GM18951 (cell line): ENCODE results near the gene SUSD3.
A peak's percentile ranks its signal among the peaks of the same experiment; 100 is the strongest.
"Not testable (repeated sequence)": the region's sequence is repeated elsewhere in the genome, so short reads cannot be mapped to it uniquely, and the experiment has no call there.

ENCODE experiments used
- POLR2A ChIP-seq: IDR thresholded peaks from 4 replicates; pipeline ENCODE4 v1.6.1; 2011; ENCODE audit warnings: mild to moderate bottlenecking; ENCODE audit not compliant: insufficient read length, insufficient read depth; ENCODE audit errors: extremely low read depth
- in situ Hi-C: fragments of 300-500 bp; cut with MboI; formaldehyde crosslinking; loops from one replicate; pipeline ENCODE4 v1.12.0; 2022; ENCODE audit warnings: low sequenced_read_pairs, mixed read lengths, inconsistent platforms; ENCODE audit not compliant: unreplicated experiment

The SUSD3 gene

GRCh38 chr9:93058355-93059010, at the start of gene SUSD3:
SUSD3 (plus strand) TSS chr9:93058701; CDS start chr9:93058743, 42 bp downstream.
- TF ChIP-seq POLR2A, result peak; percentile 83
- in situ Hi-C loops, result no loop called here

GRCh38 chr9:93009337-93010015, 49.0 kb upstream of the SUSD3 start:
- in situ Hi-C loops, result no loop called here
- TF ChIP-seq POLR2A, result no peak

GRCh38 chr9:93010056-93010455, 48.4 kb upstream of the SUSD3 start:
- in situ Hi-C loops, result no loop called here
- TF ChIP-seq POLR2A, result no peak

GRCh38 chr9:93010704-93011103, 47.8 kb upstream of the SUSD3 start:
- in situ Hi-C loops, result no loop called here
- no peak for TF ChIP-seq POLR2A

GRCh38 chr9:93011114-93011513, 47.4 kb upstream of the SUSD3 start:
- in situ Hi-C loops, result no loop called here
- TF ChIP-seq POLR2A, result no peak

GRCh38 chr9:93012963-93013855, 45.3 kb upstream of the SUSD3 start:
- in situ Hi-C loops, result no loop called here
- no peak for TF ChIP-seq POLR2A

GRCh38 chr9:93013856-93014582, 44.5 kb upstream of the SUSD3 start:
- in situ Hi-C loops, result no loop called here

GRCh38 chr9:93015190-93015589, 43.3 kb upstream of the SUSD3 start:
- in situ Hi-C loops, result not testable (repeated sequence)

More at GRCh38 chr9:93013856-93014582, 44.5 kb upstream of the SUSD3 start:
- TF ChIP-seq POLR2A, result no peak

GRCh38 chr9:93017621-93018020, 40.9 kb upstream of the SUSD3 start:
- no peak for TF ChIP-seq POLR2A
- in situ Hi-C loops, result no loop called here

- in situ Hi-C loops, result no loop called here
- no peak for TF ChIP-seq POLR2A
These were observed 38.4 kb upstream of the SUSD3 start for GRCh38 chr9:93020151-93020550.

GRCh38 chr9:93020771-93021670, 37.5 kb upstream of the SUSD3 start:
- in situ Hi-C loops, result no loop called here
- no peak for TF ChIP-seq POLR2A

GRCh38 chr9:93022066-93022465, 36.4 kb upstream of the SUSD3 start:
- in situ Hi-C loops, result no loop called here

More at GRCh38 chr9:93022066-93022465, 36.4 kb upstream of the SUSD3 start:
- TF ChIP-seq POLR2A, result no peak
